RWPE2 (cell line): ENCODE data around the gene PRTG.
"Not testable (repeated sequence)": the region's sequence is repeated elsewhere in the genome, so short reads cannot be mapped to it uniquely, and the experiment has no call there.

Experiments used
- ATAC-seq: fragments of 200-7000 bp; cut with Tn5 transposase; 3 replicates; pipeline ENCODE4 v1.9.1; 2021; ENCODE audit warnings: low read depth
- DNase-seq: peaks from one replicate; pipeline ENCODE4 v3.0.0-alpha.2; 2020; ENCODE audit warnings: low spot score
- H3K27ac ChIP-seq: fragments of 450-650 bp; 2 replicates; pipeline ENCODE4 v1.5.1; 2017; ENCODE audit warnings: mild to moderate bottlenecking; ENCODE audit not compliant: poor library complexity, severe bottlenecking
- H3K27me3 ChIP-seq: fragments of 250-450 bp; sonication (Bioruptor Pico); 2 replicates; pipeline ENCODE4 v1.5.1; 2021; ENCODE audit warnings: mild to moderate bottlenecking, moderate library complexity; ENCODE audit not compliant: insufficient read depth, poor library complexity, severe bottlenecking
- H3K36me3 ChIP-seq: fragments of 250-450 bp; sonication (Bioruptor Pico); 2 replicates; pipeline ENCODE4 v1.5.1; 2020; ENCODE audit warnings: low read depth, mild to moderate bottlenecking, moderate library complexity
- H3K4me1 ChIP-seq: fragments of 250-450 bp; sonication (Bioruptor Pico); 2 replicates; pipeline ENCODE4 v1.5.1; 2021; ENCODE audit warnings: mild to moderate bottlenecking, moderate library complexity; ENCODE audit not compliant: insufficient read depth, poor library complexity, severe bottlenecking
- H3K4me3 ChIP-seq: fragments of 250-450 bp; sonication (Bioruptor Pico); 2 replicates; pipeline ENCODE4 v1.5.1; 2021; ENCODE audit warnings: mild to moderate bottlenecking, moderate library complexity; ENCODE audit not compliant: severe bottlenecking
- H3K9me3 ChIP-seq: fragments of 250-450 bp; sonication (Bioruptor Pico); 2 replicates; pipeline ENCODE4 v1.5.1; 2021; ENCODE audit warnings: mild to moderate bottlenecking, moderate library complexity; ENCODE audit not compliant: severe bottlenecking
- CTCF ChIP-seq: fragments of 450-650 bp; IDR thresholded peaks from one replicate; pipeline ENCODE4 v1.5.1; 2017; ENCODE audit warnings: mild to moderate bottlenecking, moderate library complexity; ENCODE audit not compliant: poor library complexity, severe bottlenecking

Gene PRTG

GRCh38 chr15:55615445-55615844 is 127.5 kb downstream of the PRTG start:
- ATAC-seq (no peak), DNase-seq (no peak)
- H3K4me1 ChIP-seq, result no peaks in the 10 kb centered on the region
- H3K36me3 ChIP-seq, result no peaks in the 10 kb centered on the region
- H3K9me3 ChIP-seq, result no peaks in the 10 kb centered on the region
- no peak for TF ChIP-seq CTCF
- H3K27me3 ChIP-seq, result no peaks in the 10 kb centered on the region
- H3K4me3 ChIP-seq, result no peak overlapping the region
- no peak overlapping the region for H3K27ac ChIP-seq

- no peak for TF ChIP-seq CTCF
- ATAC-seq, result no peak
These were observed 129.2 kb downstream of the PRTG start for GRCh38 chr15:55613727-55614126.

GRCh38 chr15:55606214-55606613 is 136.7 kb downstream of the PRTG start:
- DNase-seq (no peak), ATAC-seq (no peak)
- no peak overlapping the region for H3K27ac ChIP-seq
- no peaks in the 10 kb centered on the region for H3K36me3 ChIP-seq
- TF ChIP-seq CTCF, result no peak
- H3K27me3 ChIP-seq, result no peaks in the 10 kb centered on the region
- H3K9me3 ChIP-seq, result no peaks in the 10 kb centered on the region
- no peak overlapping the region for H3K4me3 ChIP-seq
- H3K4me1 ChIP-seq, result no peaks in the 10 kb centered on the region

More at GRCh38 chr15:55613727-55614126, 129.2 kb downstream of the PRTG start:
- H3K9me3 ChIP-seq, result no peaks in the 10 kb centered on the region
- H3K4me1 ChIP-seq, result no peaks in the 10 kb centered on the region
- no peaks in the 10 kb centered on the region for H3K36me3 ChIP-seq
- no peak overlapping the region for H3K4me3 ChIP-seq
- no peak for DNase-seq
- no peaks in the 10 kb centered on the region for H3K27me3 ChIP-seq
- no peak overlapping the region for H3K27ac ChIP-seq

- ATAC-seq, result no peak
- Histone ChIP-seq H3K4me3 (no peak overlapping the region), H3K36me3 (no peaks in the 10 kb centered on the region), H3K27me3 (no peaks in the 10 kb centered on the region), H3K4me1 (no peaks in the 10 kb centered on the region), H3K9me3 (no peaks in the 10 kb centered on the region), H3K27ac (no peak overlapping the region)
- no peak for TF ChIP-seq CTCF
- DNase-seq, result no peak
These were observed 141.6 kb downstream of the PRTG start for GRCh38 chr15:55601374-55601773.

- no peak overlapping the region for H3K4me3 ChIP-seq
- H3K27me3 ChIP-seq, result no peaks in the 10 kb centered on the region
- H3K9me3 ChIP-seq, result no peaks in the 10 kb centered on the region
- H3K36me3 ChIP-seq, result no peaks in the 10 kb centered on the region
- ATAC-seq (peak; percentile 75), DNase-seq (no peak)
- H3K27ac ChIP-seq, result no peak overlapping the region
- TF ChIP-seq CTCF, result no peak
- H3K4me1 ChIP-seq, result no peaks in the 10 kb centered on the region
These were observed 143.5 kb downstream of the PRTG start for GRCh38 chr15:55599439-55599838.

GRCh38 chr15:55593019-55593418 is 149.9 kb downstream of the PRTG start:
- not testable (repeated sequence) for H3K4me3 ChIP-seq, H3K36me3 ChIP-seq, ATAC-seq, H3K27ac ChIP-seq, H3K27me3 ChIP-seq, H3K9me3 ChIP-seq, DNase-seq, H3K4me1 ChIP-seq
